Loucy (cell line): ENCODE data around the gene DKK3.

Source experiments
- H2AFZ ChIP-seq: fragments of 200-600 bp; sonication (generic); 2 replicates; pipeline ENCODE4 v1.6.0; 2016; ENCODE audit warnings: antibody characterized with exemption, mild to moderate bottlenecking, low read length, moderate library complexity
- H3F3A ChIP-seq: fragments of 200-600 bp; 2 replicates; pipeline ENCODE4 v1.6.0; 2016; ENCODE audit warnings: antibody characterized with exemption, low read depth, mild to moderate bottlenecking
- H3K27me3 ChIP-seq: fragments of 200-600 bp; sonication (generic); 2 replicates; pipeline ENCODE4 v1.6.1; 2014; ENCODE audit warnings: low read length, mild to moderate bottlenecking; ENCODE audit not compliant: insufficient read depth, poor library complexity, severe bottlenecking
- H3K36me3 ChIP-seq: fragments of 200-600 bp; sonication (generic); 2 replicates; pipeline ENCODE4 v1.6.1; 2016; ENCODE audit warnings: low read length; ENCODE audit not compliant: insufficient read depth
- H3K4me1 ChIP-seq: fragments of 200-600 bp; sonication (generic); 2 replicates; pipeline ENCODE4 v1.5.1; 2014; ENCODE audit warnings: low read length, mild to moderate bottlenecking; ENCODE audit not compliant: insufficient read depth, poor library complexity, severe bottlenecking
- H3K4me2 ChIP-seq: fragments of 200-600 bp; sonication (generic); 2 replicates; pipeline ENCODE4 v1.6.0; 2014; ENCODE audit warnings: antibody characterized with exemption, low read length, low read depth, mild to moderate bottlenecking; ENCODE audit not compliant: poor library complexity, severe bottlenecking
- H3K4me3 ChIP-seq: fragments of 200-600 bp; sonication (generic); 2 replicates; pipeline ENCODE4 v1.5.1; 2014; ENCODE audit warnings: low read length, mild to moderate bottlenecking, mixed read lengths; ENCODE audit not compliant: poor library complexity, severe bottlenecking
- H3K79me2 ChIP-seq: fragments of 200-600 bp; sonication (generic); 2 replicates; pipeline ENCODE4 v1.6.1; 2014; ENCODE audit warnings: low read length; ENCODE audit not compliant: insufficient read depth
- H3K9ac ChIP-seq: fragments of 200-600 bp; sonication (generic); 2 replicates; pipeline ENCODE4 v1.6.0; 2014; ENCODE audit warnings: mild to moderate bottlenecking, low read depth, low read length, moderate library complexity; ENCODE audit not compliant: poor library complexity, severe bottlenecking
- H3K9me2 ChIP-seq: fragments of 200-600 bp; sonication (generic); replicated peaks from 2 replicates; pipeline ENCODE4 v1.6.1; 2016; ENCODE audit warnings: low read depth, low read length, mixed read lengths
- H3K9me3 ChIP-seq: fragments of 200-600 bp; sonication (generic); 2 replicates; pipeline ENCODE4 v1.6.1; 2014; ENCODE audit warnings: mild to moderate bottlenecking, antibody characterized with exemption, low read length, low read depth; ENCODE audit not compliant: insufficient read depth
- H4K20me1 ChIP-seq: fragments of 200-600 bp; sonication (generic); 2 replicates; pipeline ENCODE4 v1.6.0; 2014; ENCODE audit warnings: antibody characterized with exemption, low read length, mild to moderate bottlenecking; ENCODE audit not compliant: insufficient read depth, poor library complexity, severe bottlenecking
- EZH2phosphoT487 ChIP-seq: fragments of 200-600 bp; IDR thresholded peaks from 2 replicates; pipeline ENCODE4 v1.6.1; 2018; ENCODE audit warnings: antibody characterized with exemption, mild to moderate bottlenecking, moderate library complexity, borderline replicate concordance
- TF ChIP-seq, protein P1 (sequence below): fragments of 200-600 bp; sonication (generic); conservative IDR thresholded peaks from 2 replicates; pipeline ENCODE4 v1.5.1; 2014; ENCODE audit warnings: mild to moderate bottlenecking, antibody characterized with exemption, low read length

DKK3 gene

GRCh38 chr11:12031856-12032544 is 23.6 kb upstream of the DKK3 start:
- Histone ChIP-seq H3K9me2 (no peaks in the 10 kb centered on the region), H4K20me1 (no peaks in the 10 kb centered on the region), H2AFZ (no peak overlapping the region), H3K9ac (no peak overlapping the region), H3F3A (no peaks in the 10 kb centered on the region), H3K4me1 (no peaks in the 10 kb centered on the region), H3K36me3 (no peaks in the 10 kb centered on the region), H3K79me2 (no peaks in the 10 kb centered on the region), H3K4me2 (no peak overlapping the region), H3K9me3 (no peaks in the 10 kb centered on the region), H3K4me3 (no peak overlapping the region), H3K27me3 (no peaks in the 10 kb centered on the region)
- TF ChIP-seq, protein P1, sequence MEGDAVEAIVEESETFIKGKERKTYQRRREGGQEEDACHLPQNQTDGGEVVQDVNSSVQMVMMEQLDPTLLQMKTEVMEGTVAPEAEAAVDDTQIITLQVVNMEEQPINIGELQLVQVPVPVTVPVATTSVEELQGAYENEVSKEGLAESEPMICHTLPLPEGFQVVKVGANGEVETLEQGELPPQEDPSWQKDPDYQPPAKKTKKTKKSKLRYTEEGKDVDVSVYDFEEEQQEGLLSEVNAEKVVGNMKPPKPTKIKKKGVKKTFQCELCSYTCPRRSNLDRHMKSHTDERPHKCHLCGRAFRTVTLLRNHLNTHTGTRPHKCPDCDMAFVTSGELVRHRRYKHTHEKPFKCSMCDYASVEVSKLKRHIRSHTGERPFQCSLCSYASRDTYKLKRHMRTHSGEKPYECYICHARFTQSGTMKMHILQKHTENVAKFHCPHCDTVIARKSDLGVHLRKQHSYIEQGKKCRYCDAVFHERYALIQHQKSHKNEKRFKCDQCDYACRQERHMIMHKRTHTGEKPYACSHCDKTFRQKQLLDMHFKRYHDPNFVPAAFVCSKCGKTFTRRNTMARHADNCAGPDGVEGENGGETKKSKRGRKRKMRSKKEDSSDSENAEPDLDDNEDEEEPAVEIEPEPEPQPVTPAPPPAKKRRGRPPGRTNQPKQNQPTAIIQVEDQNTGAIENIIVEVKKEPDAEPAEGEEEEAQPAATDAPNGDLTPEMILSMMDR = no peak
- no peak for TF ChIP-seq EZH2phosphoT487

DNA sequence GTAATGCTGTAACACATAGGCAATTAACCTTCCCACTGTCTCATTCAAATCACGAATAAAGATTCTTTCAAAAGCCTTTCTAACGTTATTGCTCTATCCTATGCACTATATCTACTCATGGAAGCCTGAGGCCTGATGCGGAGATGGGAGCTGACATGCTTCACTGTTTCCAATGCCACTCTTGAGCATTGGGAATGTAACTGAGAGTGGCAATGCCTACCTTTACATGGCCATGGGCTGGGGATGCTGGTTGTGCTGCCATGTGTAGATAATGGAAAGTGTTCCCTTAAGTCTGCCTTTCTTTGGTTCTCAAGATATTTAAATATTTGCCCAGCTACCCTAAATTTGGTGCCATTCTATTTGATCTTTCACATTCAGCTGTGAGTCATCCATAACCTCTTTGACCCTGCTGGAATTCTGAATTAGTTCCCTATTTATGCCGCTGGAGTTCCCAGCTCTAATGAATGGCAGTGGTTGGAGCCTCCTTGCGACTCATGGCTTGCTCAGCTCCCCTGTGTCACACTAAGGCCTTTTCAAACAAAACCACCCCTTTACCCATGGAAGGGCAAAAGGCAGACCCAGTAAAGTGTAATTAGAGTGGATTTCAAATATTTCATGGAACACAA is 21.4 kb upstream of the DKK3 start:
- TF ChIP-seq EZH2phosphoT487 = no peak
- TF ChIP-seq, protein P1 = no peak
- Histone ChIP-seq H3K4me3 (no peak overlapping the region), H3K79me2 (no peaks in the 10 kb centered on the region), H3K9me3 (no peaks in the 10 kb centered on the region), H3K4me2 (no peak overlapping the region), H4K20me1 (no peaks in the 10 kb centered on the region), H3F3A (no peaks in the 10 kb centered on the region), H3K36me3 (no peaks in the 10 kb centered on the region), H3K9me2 (no peaks in the 10 kb centered on the region), H2AFZ (no peak overlapping the region), H3K27me3 (no peaks in the 10 kb centered on the region), H3K9ac (no peak overlapping the region), H3K4me1 (no peaks in the 10 kb centered on the region)

- TF ChIP-seq EZH2phosphoT487 = no peak
- TF ChIP-seq, protein P1 = no peak
- Histone ChIP-seq H4K20me1 (no peaks in the 10 kb centered on the region), H3K9me3 (peaks cover 2% of the 10 kb centered on the region; the same call in 1 of the 2 replicates), H3K79me2 (no peaks in the 10 kb centered on the region), H3K27me3 (no peaks in the 10 kb centered on the region), H3K4me3 (no peak overlapping the region), H2AFZ (no peak overlapping the region), H3K4me2 (no peak overlapping the region), H3K36me3 (no peaks in the 10 kb centered on the region), H3F3A (no peaks in the 10 kb centered on the region), H3K9ac (no peak overlapping the region), H3K9me2 (no peaks in the 10 kb centered on the region), H3K4me1 (no peaks in the 10 kb centered on the region)
Measured at GRCh38 chr11:12029119-12029518, 20.7 kb upstream of the DKK3 start.
